Activated naive CD4-positive, alpha-beta T cell treated with anti-CD3 and anti-CD28 coated beads, Interleukin-2, amount 50 U/mL, for 72 hours (primary cell): Measurements from ENCODE around the gene CAMTA1. TPM values are rescaled to one million over a fixed set of nuclear protein-coding genes. Genes with fewer than 3 reads are reported as not detected.

ENCODE experiments used
- ATAC-seq, 2 donors: fragments of 150-1000 bp; cut with Tn5 transposase; 2 replicates each; pipeline ENCODE4 v1.10.0; 2021; ENCODE audit warnings: mild to moderate bottlenecking in 2 of 2, moderate library complexity in 2 of 2
- DNase-seq, 2 donors: peaks; one replicate each; pipeline ENCODE4 v3.0.0; 2021 to 2022; ENCODE audit warnings: low spot score in 2 of 2
- H3K27ac Mint-ChIP-seq, 2 donors: one replicate each; pipeline ENCODE4 v1.8.0; 2022; ENCODE audit warnings: mild to moderate bottlenecking in 2 of 2, mixed read lengths in 2 of 2
- H3K36me3 Mint-ChIP-seq, 2 donors: one replicate each; pipeline ENCODE4 v1.8.0; 2022; ENCODE audit warnings: mixed read lengths in 2 of 2
- H3K9me3 Mint-ChIP-seq, 2 donors: one replicate each; pipeline ENCODE4 v1.8.0; 2022; ENCODE audit warnings: mixed read lengths in 2 of 2
- total RNA-seq, 2 donors: library from RNA; stranded (reverse); gene quantifications; one replicate each; pipeline ENCODE4 v1.2.3, GENCODE V29; 2022

Gene CAMTA1
- total RNA-seq, 2 donors from 2014 or later, result 50.4 to 76.4 TPM

GRCh38 chr1:7726623-7727022, 941.4 kb downstream of the CAMTA1 start:
- H3K9me3 Mint-ChIP-seq, result no peaks in the 10 kb centered on the region
- ATAC-seq, result no peak

GRCh38 chr1:7727809-7728471, 942.7 kb downstream of the CAMTA1 start:
- no peaks in the 10 kb centered on the region for H3K9me3 Mint-ChIP-seq
- no peak for ATAC-seq
- no peaks in the 10 kb centered on the region for H3K36me3 Mint-ChIP-seq

More at GRCh38 chr1:7726623-7727022, 941.4 kb downstream of the CAMTA1 start:
- no peak for DNase-seq
- Mint-ChIP-seq H3K36me3 (no peaks in the 10 kb centered on the region), H3K27ac (no peak overlapping the region)

GRCh38 chr1:7729761-7730160, 944.5 kb downstream of the CAMTA1 start:
- ATAC-seq (no peak), DNase-seq (no peak)
- H3K27ac Mint-ChIP-seq, result no peak overlapping the region
- no peaks in the 10 kb centered on the region for H3K9me3 Mint-ChIP-seq
- no peaks in the 10 kb centered on the region for H3K36me3 Mint-ChIP-seq

More at GRCh38 chr1:7727809-7728471, 942.7 kb downstream of the CAMTA1 start:
- H3K27ac Mint-ChIP-seq, result no peak overlapping the region
- no peak for DNase-seq

GRCh38 chr1:7732331-7732730, 947.1 kb downstream of the CAMTA1 start:
- Mint-ChIP-seq H3K36me3 (no peaks in the 10 kb centered on the region), H3K27ac (no peak overlapping the region), H3K9me3 (no peaks in the 10 kb centered on the region)
- DNase-seq (no peak), ATAC-seq (no peak)

GRCh38 chr1:7733276-7733675, 948.0 kb downstream of the CAMTA1 start:
- no peak overlapping the region for H3K27ac Mint-ChIP-seq
- ATAC-seq (no peak), DNase-seq (no peak)
- H3K36me3 Mint-ChIP-seq, result no peaks in the 10 kb centered on the region
- no peaks in the 10 kb centered on the region for H3K9me3 Mint-ChIP-seq

- H3K9me3 Mint-ChIP-seq, result peaks cover 0 to 8% of the 10 kb centered on the region in 2 donors
- H3K27ac Mint-ChIP-seq, result no peak overlapping the region
- no peak for DNase-seq
- no peak for ATAC-seq
- H3K36me3 Mint-ChIP-seq, result peaks cover 0 to 7% of the 10 kb centered on the region in 2 donors
These were observed 952.8 kb downstream of the CAMTA1 start for GRCh38 chr1:7738044-7738443.

GRCh38 chr1:7743346-7743745, 958.1 kb downstream of the CAMTA1 start:
- H3K9me3 Mint-ChIP-seq, result peaks cover 0 to 8% of the 10 kb centered on the region in 2 donors
- DNase-seq (no peak), ATAC-seq (no peak)
- peaks cover 0 to 7% of the 10 kb centered on the region in 2 donors for H3K36me3 Mint-ChIP-seq
- no peak overlapping the region for H3K27ac Mint-ChIP-seq

- Mint-ChIP-seq H3K9me3 (no peaks in the 10 kb centered on the region), H3K27ac (no peak overlapping the region), H3K36me3 (no peaks in the 10 kb centered on the region)
- ATAC-seq (no peak), DNase-seq (no peak)
These were observed 959.6 kb downstream of the CAMTA1 start for GRCh38 chr1:7744882-7745281.

- DNase-seq (no peak), ATAC-seq (no peak)
- H3K27ac Mint-ChIP-seq, result no peak overlapping the region
- no peaks in the 10 kb centered on the region for H3K36me3 Mint-ChIP-seq
- no peaks in the 10 kb centered on the region for H3K9me3 Mint-ChIP-seq
These were observed 960.5 kb downstream of the CAMTA1 start for GRCh38 chr1:7745783-7746182.

- H3K9me3 Mint-ChIP-seq, result no peaks in the 10 kb centered on the region
- ATAC-seq (no peak), DNase-seq (no peak)
- no peaks in the 10 kb centered on the region for H3K36me3 Mint-ChIP-seq
- no peak overlapping the region for H3K27ac Mint-ChIP-seq
These were observed 962.4 kb downstream of the CAMTA1 start for GRCh38 chr1:7747605-7748004.

GRCh38 chr1:7749126-7749525, 963.9 kb downstream of the CAMTA1 start:
- Mint-ChIP-seq H3K36me3 (no peaks in the 10 kb centered on the region), H3K27ac (no peak overlapping the region), H3K9me3 (no peaks in the 10 kb centered on the region)
- no peak for DNase-seq
- no peak for ATAC-seq

GRCh38 chr1:7751174-7751573, 965.9 kb downstream of the CAMTA1 start:
- no peaks in the 10 kb centered on the region for H3K36me3 Mint-ChIP-seq
- no peak overlapping the region for H3K27ac Mint-ChIP-seq
- DNase-seq (no peak), ATAC-seq (no peak)
- H3K9me3 Mint-ChIP-seq, result no peaks in the 10 kb centered on the region

GRCh38 chr1:7752512-7753417, 967.5 kb downstream of the CAMTA1 start:
- ATAC-seq, result peak; percentile 33 to 47
- peak in 1 of 2 donors; percentile 30 for DNase-seq
- H3K9me3 Mint-ChIP-seq, result no peaks in the 10 kb centered on the region
- H3K27ac Mint-ChIP-seq, result no peak overlapping the region
- no peaks in the 10 kb centered on the region for H3K36me3 Mint-ChIP-seq

- Mint-ChIP-seq H3K36me3 (no peaks in the 10 kb centered on the region), H3K27ac (no peak overlapping the region), H3K9me3 (no peaks in the 10 kb centered on the region)
- ATAC-seq, result no peak
- no peak for DNase-seq
These were observed 968.4 kb downstream of the CAMTA1 start for GRCh38 chr1:7753641-7754040.

- H3K9me3 Mint-ChIP-seq, result no peaks in the 10 kb centered on the region
- H3K27ac Mint-ChIP-seq, result no peak overlapping the region
- DNase-seq (no peak), ATAC-seq (no peak)
- H3K36me3 Mint-ChIP-seq, result no peaks in the 10 kb centered on the region
These were observed 969.0 kb downstream of the CAMTA1 start for GRCh38 chr1:7754234-7754633.

- Mint-ChIP-seq H3K9me3 (no peaks in the 10 kb centered on the region), H3K36me3 (no peaks in the 10 kb centered on the region), H3K27ac (no peak overlapping the region)
- DNase-seq (no peak), ATAC-seq (no peak)
These were observed 970.2 kb downstream of the CAMTA1 start for GRCh38 chr1:7755448-7755847.

- DNase-seq (no peak), ATAC-seq (no peak)
- Mint-ChIP-seq H3K36me3 (no peaks in the 10 kb centered on the region), H3K9me3 (no peaks in the 10 kb centered on the region), H3K27ac (no peak overlapping the region)
These were observed 975.0 kb downstream of the CAMTA1 start for GRCh38 chr1:7760245-7760644.

- Mint-ChIP-seq H3K36me3 (no peaks in the 10 kb centered on the region), H3K9me3 (no peaks in the 10 kb centered on the region), H3K27ac (no peak overlapping the region)
- DNase-seq (no peak), ATAC-seq (no peak)
These were observed 975.8 kb downstream of the CAMTA1 start for GRCh38 chr1:7761103-7761502.
